Stimulated activated CD8-positive, alpha-beta memory T cell treated with anti-CD3 and anti-CD28 coated beads, Interleukin-15, amount 100 ng/mL, for 48 hours (primary cell): ENCODE results near the gene SMIM27.
A peak's percentile ranks its signal among the peaks of the same experiment; 100 is the strongest.
"Not testable (repeated sequence)": the region's sequence is repeated elsewhere in the genome, so short reads cannot be mapped to it uniquely, and the experiment has no call there.

Source experiments
- DNase-seq, 2 donors: peaks; one replicate each; pipeline ENCODE4 v3.0.0-alpha.2; 2020; ENCODE audit warnings: low read depth in 2 of 2

Gene SMIM27

GRCh38 chr9:32552172-32552872 is at the start of gene SMIM27, which contains the start of gene TOPORS:
TSS of gene SMIM27 (plus strand) at chr9:32552327. CDS start at chr9:32552435, 108 bp downstream.
TSS of gene TOPORS (minus strand) at chr9:32552586. CDS start at chr9:32552436, 150 bp downstream.
- peak; percentile 85 to 87 for DNase-seq

- no peak for DNase-seq
These were observed 49.7 kb upstream of the SMIM27 start for GRCh38 chr9:32502464-32502863.

GRCh38 chr9:32503008-32503407 is 49.1 kb upstream of the SMIM27 start:
- no peak for DNase-seq

GRCh38 chr9:32508728-32509127 is 43.4 kb upstream of the SMIM27 start:
- no peak for DNase-seq

- no peak for DNase-seq
These were observed 35.9 kb upstream of the SMIM27 start for GRCh38 chr9:32516241-32516640.

GRCh38 chr9:32518276-32518675 is 33.9 kb upstream of the SMIM27 start:
- no peak for DNase-seq

GRCh38 chr9:32523910-32524309 is 28.2 kb upstream of the SMIM27 start:
- no peak for DNase-seq

- DNase-seq: not testable (repeated sequence)
These were observed 27.6 kb upstream of the SMIM27 start for GRCh38 chr9:32524558-32524891.

- no peak for DNase-seq
These were observed 27.0 kb upstream of the SMIM27 start for GRCh38 chr9:32524892-32525708.

- no peak for DNase-seq
These were observed 26.5 kb upstream of the SMIM27 start for GRCh38 chr9:32525709-32526030.

- peak; percentile 52 to 63 for DNase-seq
These were observed 26.0 kb upstream of the SMIM27 start, which contains the start of gene RIGI for GRCh38 chr9:32526041-32526706. TSS of gene RIGI (minus strand) at chr9:32526196. CDS start at chr9:32526166, 30 bp downstream.

GRCh38 chr9:32526707-32527048 is 25.4 kb upstream of the SMIM27 start:
- no peak for DNase-seq

- no peak for DNase-seq
These were observed 18.8 kb upstream of the SMIM27 start for GRCh38 chr9:32533336-32533735.

GRCh38 chr9:32533816-32534215 is 18.3 kb upstream of the SMIM27 start:
- DNase-seq: no peak

- no peak for DNase-seq
These were observed 9.1 kb upstream of the SMIM27 start for GRCh38 chr9:32543047-32543446.

GRCh38 chr9:32545884-32546283 is 6.2 kb upstream of the SMIM27 start:
- no peak for DNase-seq

- not testable (repeated sequence) for DNase-seq
These were observed 3.9 kb upstream of the SMIM27 start for GRCh38 chr9:32548213-32548612.

GRCh38 chr9:32550150-32550561 is 2.0 kb upstream of the SMIM27 start:
- no peak for DNase-seq

GRCh38 chr9:32550562-32551275 is 1.4 kb upstream of the SMIM27 start:
- peak; percentile 85 to 87 for DNase-seq

GRCh38 chr9:32551276-32552051 is 663 bp upstream of the SMIM27 start:
- peak in 1 of 2 donors; percentile 25 for DNase-seq

GRCh38 chr9:32554107-32554506 is 2.0 kb downstream of the SMIM27 start:
- DNase-seq: no peak
